ENCODE measurements around the gene DAP. TPM values are rescaled to one million over a fixed set of nuclear protein-coding genes. Genes with fewer than 3 reads are reported as not detected.

DAP gene
- total and polyA plus RNA-seq, 10 of the 15 experiments (the other 5 are each of a cell fraction or from before 2014, with no cell fraction given), result 12.9 to 130 (median 49.9) TPM

GRCh38 chr5:10685115-10685521, 75.9 kb downstream of the DAP start (continued):
- TF ChIP-seq SUPT20H (IDR thresholded peaks at IDR 0.05; ENCODE audit: borderline replicate concordance, control insufficient read depth, low read depth, low read length) (no peak), HDAC6 (IDR thresholded peaks at IDR 0.05; ENCODE audit: unreplicated experiment) (no peak), GABPA (IDR thresholded peaks at IDR 0.05; ENCODE audit: low read depth) (peak; percentile 72; the same call in 1 of the 2 replicates), ZNF217 (IDR thresholded peaks at IDR 0.05) (no peak), CREM (IDR thresholded peaks at IDR 0.05; ENCODE audit: low read depth) (peak; percentile 95), SUZ12 (IDR thresholded peaks at IDR 0.05; ENCODE audit: unreplicated experiment) (no peak), EGR1 (IDR thresholded peaks at IDR 0.05; ENCODE audit: borderline replicate concordance in 1 of 2, low read depth in 2 of 2, low read length in 2 of 2) (no peak), SREBF2 (IDR thresholded peaks at IDR 0.05; ENCODE audit: low read length) (no peak), ZNF24 (IDR thresholded peaks at IDR 0.05) (0 out of 2 replicates have a peak, but pooled peaks have one; percentile 57), CBX5 (IDR thresholded peaks at IDR 0.05; ENCODE audit: low read depth) (peak; percentile 83; the same call in 1 of the 2 replicates), RCOR1 (conservative IDR thresholded peaks at IDR 0.05; ENCODE audit: low read depth, low read length) (no peak; the same call in 1 of the 2 replicates), ETV6 (conservative IDR thresholded peaks at IDR 0.05 in 1 of 2, IDR thresholded peaks at IDR 0.05 in 1 of 2; ENCODE audit: borderline replicate concordance in 1 of 2, low read depth in 1 of 2) (peak in 1 of 2 experiments; percentile 55; a peak in 1 of 4 replicates), ZNF687 (IDR thresholded peaks at IDR 0.05) (peak; percentile 33; the same call in 1 of the 2 replicates), CBFB (IDR thresholded peaks at IDR 0.05; ENCODE audit: low read depth) (peak; percentile 80), ZNF384 (IDR thresholded peaks at IDR 0.05; ENCODE audit: borderline replicate concordance, low read depth, low read length) (peak; percentile 71), ZBED1 (IDR thresholded peaks at IDR 0.05; ENCODE audit: borderline replicate concordance) (peak; percentile 96), IKZF2 (IDR thresholded peaks at IDR 0.05) (peak; percentile 90 to 91)
- TF ChIP-seq, protein P1, sequence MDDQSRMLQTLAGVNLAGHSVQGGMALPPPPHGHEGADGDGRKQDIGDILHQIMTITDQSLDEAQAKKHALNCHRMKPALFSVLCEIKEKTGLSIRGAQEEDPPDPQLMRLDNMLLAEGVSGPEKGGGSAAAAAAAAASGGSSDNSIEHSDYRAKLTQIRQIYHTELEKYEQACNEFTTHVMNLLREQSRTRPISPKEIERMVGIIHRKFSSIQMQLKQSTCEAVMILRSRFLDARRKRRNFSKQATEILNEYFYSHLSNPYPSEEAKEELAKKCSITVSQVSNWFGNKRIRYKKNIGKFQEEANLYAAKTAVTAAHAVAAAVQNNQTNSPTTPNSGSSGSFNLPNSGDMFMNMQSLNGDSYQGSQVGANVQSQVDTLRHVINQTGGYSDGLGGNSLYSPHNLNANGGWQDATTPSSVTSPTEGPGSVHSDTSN (IDR thresholded peaks at IDR 0.05; ENCODE audit: insufficient replicate concordance, low read depth, low read length), result no peak
- TF ChIP-seq, protein P2, sequence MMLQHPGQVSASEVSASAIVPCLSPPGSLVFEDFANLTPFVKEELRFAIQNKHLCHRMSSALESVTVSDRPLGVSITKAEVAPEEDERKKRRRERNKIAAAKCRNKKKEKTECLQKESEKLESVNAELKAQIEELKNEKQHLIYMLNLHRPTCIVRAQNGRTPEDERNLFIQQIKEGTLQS (IDR thresholded peaks at IDR 0.05; ENCODE audit: borderline replicate concordance, extremely low read depth, low read depth, low read length), result no peak
- TF ChIP-seq, protein P3, sequence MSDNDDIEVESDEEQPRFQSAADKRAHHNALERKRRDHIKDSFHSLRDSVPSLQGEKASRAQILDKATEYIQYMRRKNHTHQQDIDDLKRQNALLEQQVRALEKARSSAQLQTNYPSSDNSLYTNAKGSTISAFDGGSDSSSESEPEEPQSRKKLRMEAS (IDR thresholded peaks at IDR 0.05; ENCODE audit: low read depth, low read length), result 0 out of 2 replicates have a peak, but pooled peaks have one; percentile 45
- TF ChIP-seq, protein P4, sequence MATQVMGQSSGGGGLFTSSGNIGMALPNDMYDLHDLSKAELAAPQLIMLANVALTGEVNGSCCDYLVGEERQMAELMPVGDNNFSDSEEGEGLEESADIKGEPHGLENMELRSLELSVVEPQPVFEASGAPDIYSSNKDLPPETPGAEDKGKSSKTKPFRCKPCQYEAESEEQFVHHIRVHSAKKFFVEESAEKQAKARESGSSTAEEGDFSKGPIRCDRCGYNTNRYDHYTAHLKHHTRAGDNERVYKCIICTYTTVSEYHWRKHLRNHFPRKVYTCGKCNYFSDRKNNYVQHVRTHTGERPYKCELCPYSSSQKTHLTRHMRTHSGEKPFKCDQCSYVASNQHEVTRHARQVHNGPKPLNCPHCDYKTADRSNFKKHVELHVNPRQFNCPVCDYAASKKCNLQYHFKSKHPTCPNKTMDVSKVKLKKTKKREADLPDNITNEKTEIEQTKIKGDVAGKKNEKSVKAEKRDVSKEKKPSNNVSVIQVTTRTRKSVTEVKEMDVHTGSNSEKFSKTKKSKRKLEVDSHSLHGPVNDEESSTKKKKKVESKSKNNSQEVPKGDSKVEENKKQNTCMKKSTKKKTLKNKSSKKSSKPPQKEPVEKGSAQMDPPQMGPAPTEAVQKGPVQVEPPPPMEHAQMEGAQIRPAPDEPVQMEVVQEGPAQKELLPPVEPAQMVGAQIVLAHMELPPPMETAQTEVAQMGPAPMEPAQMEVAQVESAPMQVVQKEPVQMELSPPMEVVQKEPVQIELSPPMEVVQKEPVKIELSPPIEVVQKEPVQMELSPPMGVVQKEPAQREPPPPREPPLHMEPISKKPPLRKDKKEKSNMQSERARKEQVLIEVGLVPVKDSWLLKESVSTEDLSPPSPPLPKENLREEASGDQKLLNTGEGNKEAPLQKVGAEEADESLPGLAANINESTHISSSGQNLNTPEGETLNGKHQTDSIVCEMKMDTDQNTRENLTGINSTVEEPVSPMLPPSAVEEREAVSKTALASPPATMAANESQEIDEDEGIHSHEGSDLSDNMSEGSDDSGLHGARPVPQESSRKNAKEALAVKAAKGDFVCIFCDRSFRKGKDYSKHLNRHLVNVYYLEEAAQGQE (IDR thresholded peaks at IDR 0.05; ENCODE audit: low read depth, low read length), result peak; percentile 37; the same call in 1 of the 2 replicates

All from GM12878 (cell line).